Smooth muscle cell (in vitro differentiated cells): ENCODE results near the gene SDCCAG8. TPM values are rescaled to one million over a fixed set of nuclear protein-coding genes. Genes with fewer than 3 reads are reported as not detected.
A peak's percentile ranks its signal among the peaks of the same experiment; 100 is the strongest.

Experiments used
- DNase-seq: peaks from one replicate; lab custom pipeline; 2025; ENCODE audit not compliant: unreplicated experiment; lab: John Stamatoyannopoulos, UW
- H2AFZ ChIP-seq: fragments of 200-600 bp; sonication (generic); 2 replicates; pipeline ENCODE4 v1.6.0; 2016; ENCODE audit warnings: antibody characterized with exemption, low read depth, mild to moderate bottlenecking
- H3F3A ChIP-seq: fragments of 200-600 bp; sonication (generic); 2 replicates; pipeline ENCODE4 v1.6.0; 2017; ENCODE audit warnings: antibody characterized with exemption, low read depth
- H3K27ac ChIP-seq: fragments of 200-600 bp; sonication (generic); 2 replicates; pipeline ENCODE4 v1.5.1; 2016; ENCODE audit warnings: low read depth, mild to moderate bottlenecking
- H3K27me3 ChIP-seq: fragments of 200-600 bp; sonication (generic); 2 replicates; pipeline ENCODE4 v1.6.1; 2016; ENCODE audit warnings: low read depth, mild to moderate bottlenecking
- H3K36me3 ChIP-seq: fragments of 200-600 bp; sonication (generic); 2 replicates; pipeline ENCODE4 v1.5.1; 2016; ENCODE audit warnings: low read depth
- H3K4me1 ChIP-seq: fragments of 200-600 bp; sonication (generic); 2 replicates; pipeline ENCODE4 v1.5.1; 2016; ENCODE audit warnings: low read depth
- H3K4me2 ChIP-seq: fragments of 200-600 bp; sonication (generic); 2 replicates; pipeline ENCODE4 v1.6.0; 2016; ENCODE audit warnings: mild to moderate bottlenecking
- H3K4me3 ChIP-seq: fragments of 200-600 bp; sonication (generic); 2 replicates; pipeline ENCODE4 v1.5.1; 2016; ENCODE audit warnings: mild to moderate bottlenecking
- H3K79me2 ChIP-seq: fragments of 200-600 bp; sonication (generic); 2 replicates; pipeline ENCODE4 v1.6.0; 2016; ENCODE audit warnings: low read depth, mild to moderate bottlenecking
- H3K9ac ChIP-seq: fragments of 200-600 bp; sonication (generic); 2 replicates; pipeline ENCODE4 v1.6.0; 2016; ENCODE audit warnings: low read depth
- H3K9me3 ChIP-seq: fragments of 200-600 bp; sonication (generic); replicated peaks from 2 replicates; pipeline ENCODE4 v1.5.1; 2016; ENCODE audit warnings: low read depth
- H4K20me1 ChIP-seq: fragments of 200-600 bp; sonication (generic); 2 replicates; pipeline ENCODE4 v1.6.0; 2016; ENCODE audit warnings: low read depth
- WGBS: methylation state at CpG from one replicate; pipeline ENCODE4 v1.1.7; 2016; ENCODE audit warnings: low lambda C conversion rate; 5-methylcytosine and 5-hydroxymethylcytosine counted together
- polyA plus RNA-seq: library from polyadenylated mRNA; unstranded; fragments of >200 nt; fragmentation: Nextera tagmentation; extraction: Ambion mirVana; gene quantifications from 2 replicates; pipeline ENCODE4 v1.2.1, GENCODE V29; 2016
- total RNA-seq: library from RNA; depleted of rRNA; stranded (reverse); fragments of >200 nt; gene quantifications from 2 replicates; pipeline ENCODE4 v1.2.3, GENCODE V29; 2014
- TF ChIP-seq, protein P1 (sequence below): fragments of 200-600 bp; sonication (generic); IDR thresholded peaks from 2 replicates; pipeline ENCODE4 v1.5.1; 2017; ENCODE audit warnings: borderline replicate concordance, mild to moderate bottlenecking, antibody characterized with exemption; ENCODE audit not compliant: insufficient read depth, poor library complexity, severe bottlenecking

The SDCCAG8 gene
- total and polyA plus RNA-seq, 2 experiments from 2014 or later = 30.9 to 33.4 TPM

DNA sequence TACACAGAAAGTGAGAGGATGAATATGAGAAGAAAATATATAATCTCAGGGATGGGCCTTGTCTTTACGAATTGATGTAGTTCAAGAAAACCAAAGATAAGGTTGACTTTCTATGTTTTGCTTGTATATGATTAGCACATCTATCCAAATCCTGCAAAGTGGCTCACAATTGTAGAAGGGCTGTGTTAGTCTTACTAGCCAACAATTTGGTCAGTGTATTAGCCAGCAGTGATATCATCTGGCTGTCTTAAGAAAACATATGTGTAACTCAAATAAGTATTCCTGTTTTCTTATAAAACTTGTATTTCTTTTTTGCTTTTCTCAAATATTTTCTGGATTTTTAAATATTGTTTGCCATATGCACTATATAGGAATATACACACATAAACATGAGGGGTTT lies 5.5 kb downstream of the SDCCAG8 start:
- no peak overlapping the region for H3K9ac ChIP-seq
- 96% methylated on average over 1 of the region's 1 CpG for WGBS
- DNase-seq = no peak
- no peaks in the 10 kb centered on the region for H3K27me3 ChIP-seq
- H3K4me2 ChIP-seq = no peak overlapping the region
- no peaks in the 10 kb centered on the region for H3K36me3 ChIP-seq
- H3K9me3 ChIP-seq = no peaks in the 10 kb centered on the region
- peaks cover 75% of the 10 kb centered on the region for H3K79me2 ChIP-seq
- peaks cover 22% of the 10 kb centered on the region for H3K4me1 ChIP-seq
- peaks cover 25% of the 10 kb centered on the region for H3F3A ChIP-seq
- no peak overlapping the region for H3K4me3 ChIP-seq
- H4K20me1 ChIP-seq = no peaks in the 10 kb centered on the region
- TF ChIP-seq, protein P1, sequence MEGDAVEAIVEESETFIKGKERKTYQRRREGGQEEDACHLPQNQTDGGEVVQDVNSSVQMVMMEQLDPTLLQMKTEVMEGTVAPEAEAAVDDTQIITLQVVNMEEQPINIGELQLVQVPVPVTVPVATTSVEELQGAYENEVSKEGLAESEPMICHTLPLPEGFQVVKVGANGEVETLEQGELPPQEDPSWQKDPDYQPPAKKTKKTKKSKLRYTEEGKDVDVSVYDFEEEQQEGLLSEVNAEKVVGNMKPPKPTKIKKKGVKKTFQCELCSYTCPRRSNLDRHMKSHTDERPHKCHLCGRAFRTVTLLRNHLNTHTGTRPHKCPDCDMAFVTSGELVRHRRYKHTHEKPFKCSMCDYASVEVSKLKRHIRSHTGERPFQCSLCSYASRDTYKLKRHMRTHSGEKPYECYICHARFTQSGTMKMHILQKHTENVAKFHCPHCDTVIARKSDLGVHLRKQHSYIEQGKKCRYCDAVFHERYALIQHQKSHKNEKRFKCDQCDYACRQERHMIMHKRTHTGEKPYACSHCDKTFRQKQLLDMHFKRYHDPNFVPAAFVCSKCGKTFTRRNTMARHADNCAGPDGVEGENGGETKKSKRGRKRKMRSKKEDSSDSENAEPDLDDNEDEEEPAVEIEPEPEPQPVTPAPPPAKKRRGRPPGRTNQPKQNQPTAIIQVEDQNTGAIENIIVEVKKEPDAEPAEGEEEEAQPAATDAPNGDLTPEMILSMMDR = no peak
- H3K27ac ChIP-seq = no peak overlapping the region
- no peak overlapping the region for H2AFZ ChIP-seq

GRCh38 chr1:243264717-243265116 lies 8.9 kb downstream of the SDCCAG8 start:
- no peaks in the 10 kb centered on the region for H4K20me1 ChIP-seq
- H3F3A ChIP-seq = peaks cover 35% of the 10 kb centered on the region
- WGBS = 16% methylated on average over 2 of the region's 2 CpGs
- H3K27ac ChIP-seq = peak overlapping the region; percentile 95
- peak overlapping the region; percentile 16 for H2AFZ ChIP-seq
- H3K9me3 ChIP-seq = no peaks in the 10 kb centered on the region
- peaks cover 41% of the 10 kb centered on the region for H3K79me2 ChIP-seq
- peak overlapping the region; percentile 30 for H3K4me2 ChIP-seq
- no peak for DNase-seq
- peaks cover 28% of the 10 kb centered on the region for H3K4me1 ChIP-seq
- H3K4me3 ChIP-seq = no peak overlapping the region
- H3K27me3 ChIP-seq = no peaks in the 10 kb centered on the region
- no peaks in the 10 kb centered on the region for H3K36me3 ChIP-seq
- TF ChIP-seq, protein P1 = no peak
- peak overlapping the region; percentile 0 for H3K9ac ChIP-seq

DNA sequence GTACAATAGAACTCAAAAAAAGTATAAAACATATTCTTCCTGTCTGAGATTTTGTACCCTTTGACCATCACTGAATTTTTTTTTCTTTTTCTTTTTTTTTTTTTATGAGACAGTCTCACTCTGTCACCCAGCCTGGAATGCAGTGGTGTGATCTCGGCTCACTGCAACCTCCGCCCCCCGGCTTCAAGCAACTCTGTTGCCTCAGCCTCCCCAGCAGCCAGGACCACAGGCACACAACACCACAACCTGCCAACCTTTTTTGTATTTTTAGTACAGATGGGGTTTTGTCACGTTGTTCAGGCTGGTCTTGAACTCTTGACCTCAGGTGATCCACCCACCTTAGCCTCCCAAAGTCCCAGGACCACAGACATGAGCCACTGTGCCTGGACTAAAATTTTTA lies 10.4 kb downstream of the SDCCAG8 start:
- Histone ChIP-seq H3K27me3 (no peaks in the 10 kb centered on the region), H3K4me1 (peaks cover 41% of the 10 kb centered on the region), H3K4me2 (peak overlapping the region; percentile 30), H4K20me1 (no peaks in the 10 kb centered on the region), H3K79me2 (peaks cover 34% of the 10 kb centered on the region), H3K9me3 (no peaks in the 10 kb centered on the region), H3K9ac (no peak overlapping the region), H2AFZ (no peak overlapping the region), H3K27ac (peak overlapping the region; percentile 95), H3F3A (peaks cover 49% of the 10 kb centered on the region), H3K36me3 (no peaks in the 10 kb centered on the region), H3K4me3 (no peak overlapping the region)
- 29% methylated on average over 4 of the region's 4 CpGs for WGBS
- DNase-seq = no peak
- TF ChIP-seq, protein P1 = no peak

DNA sequence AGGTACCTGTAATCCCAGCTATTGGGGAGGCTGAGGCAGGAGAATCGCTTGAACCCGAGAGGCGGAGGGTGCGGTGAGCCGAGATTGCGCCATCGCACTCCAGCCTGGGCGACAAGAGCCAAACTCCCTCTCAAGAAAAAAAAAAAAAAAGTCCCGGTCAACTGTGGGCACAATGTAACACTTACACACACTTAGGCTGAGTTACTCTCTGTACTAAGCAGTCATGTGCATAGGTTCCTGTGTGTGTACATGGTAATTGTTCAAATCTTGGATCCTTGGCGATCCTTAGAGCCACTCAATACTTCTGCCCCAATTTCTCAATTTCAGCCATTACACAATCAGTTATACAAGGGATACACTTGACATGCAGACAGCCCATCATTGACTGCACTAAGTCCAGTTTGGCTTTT lies 11.6 kb downstream of the SDCCAG8 start:
- TF ChIP-seq, protein P1 = no peak

More for the DNA sequence above, 11.6 kb downstream of the SDCCAG8 start:
- peaks cover 48% of the 10 kb centered on the region for H3K4me1 ChIP-seq
- H3F3A ChIP-seq = peaks cover 56% of the 10 kb centered on the region
- H3K9me3 ChIP-seq = no peaks in the 10 kb centered on the region
- no peak overlapping the region for H2AFZ ChIP-seq
- peak overlapping the region; percentile 82 for H3K4me2 ChIP-seq
- H3K79me2 ChIP-seq = peaks cover 22% of the 10 kb centered on the region
- H3K27ac ChIP-seq = peak overlapping the region; percentile 95
- peak overlapping the region; percentile 59 for H3K9ac ChIP-seq
- H3K36me3 ChIP-seq = no peaks in the 10 kb centered on the region
- H3K4me3 ChIP-seq = no peak overlapping the region
- H4K20me1 ChIP-seq = no peaks in the 10 kb centered on the region
- H3K27me3 ChIP-seq = no peaks in the 10 kb centered on the region
- DNase-seq = no peak
- 83% methylated on average over 9 of the region's 10 CpGs for WGBS
